HG03571 (cell line): Measurements from ENCODE around the gene KCTD15.

ENCODE experiments used
- ATAC-seq: cut with Tn5 transposase; IDR thresholded peaks from one replicate; pipeline ENCODE4 v1.9.1; 2021; ENCODE audit not compliant: unreplicated experiment

KCTD15 gene

DNA sequence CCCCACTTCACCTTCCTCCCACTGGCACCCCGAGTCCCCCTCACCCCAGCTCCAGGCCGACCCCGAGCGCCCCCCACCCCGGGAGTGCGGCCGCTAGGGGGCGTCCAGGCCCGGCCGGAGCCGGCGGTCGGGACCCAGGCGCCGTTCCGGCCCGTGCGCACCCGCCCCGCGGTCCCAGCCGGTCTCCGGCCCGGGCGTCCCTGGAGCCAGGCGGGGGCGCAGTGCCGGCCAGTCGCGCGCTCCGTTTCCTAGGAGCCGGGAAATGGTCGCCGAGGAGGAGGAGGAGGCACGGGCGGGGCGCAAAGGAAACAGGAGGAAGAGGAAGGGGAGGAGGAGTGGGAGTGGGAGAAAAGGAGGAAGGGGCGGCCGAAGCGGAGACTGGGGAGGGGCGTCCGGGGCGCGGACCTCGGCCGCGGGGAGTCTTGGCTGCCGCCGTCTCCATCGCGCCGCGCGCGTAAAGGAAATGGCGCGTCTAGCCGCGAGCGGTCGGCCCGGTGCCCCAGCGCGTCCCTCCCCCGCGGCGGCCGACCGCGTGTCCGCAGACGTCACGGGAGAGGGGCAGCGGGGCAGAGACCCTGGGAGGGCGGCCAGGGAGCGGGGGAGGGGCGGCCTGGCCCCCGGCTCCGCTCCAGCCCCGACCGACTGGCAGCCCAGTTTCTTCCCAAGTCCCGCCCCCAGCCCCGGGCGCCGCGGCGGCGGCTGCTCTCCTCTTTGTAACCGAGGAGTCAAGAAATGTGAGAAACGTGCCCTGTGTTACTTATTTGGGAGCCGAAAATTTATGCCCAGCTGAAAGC lies 1.1 kb upstream of the KCTD15 start:
- no peak for ATAC-seq

DNA sequence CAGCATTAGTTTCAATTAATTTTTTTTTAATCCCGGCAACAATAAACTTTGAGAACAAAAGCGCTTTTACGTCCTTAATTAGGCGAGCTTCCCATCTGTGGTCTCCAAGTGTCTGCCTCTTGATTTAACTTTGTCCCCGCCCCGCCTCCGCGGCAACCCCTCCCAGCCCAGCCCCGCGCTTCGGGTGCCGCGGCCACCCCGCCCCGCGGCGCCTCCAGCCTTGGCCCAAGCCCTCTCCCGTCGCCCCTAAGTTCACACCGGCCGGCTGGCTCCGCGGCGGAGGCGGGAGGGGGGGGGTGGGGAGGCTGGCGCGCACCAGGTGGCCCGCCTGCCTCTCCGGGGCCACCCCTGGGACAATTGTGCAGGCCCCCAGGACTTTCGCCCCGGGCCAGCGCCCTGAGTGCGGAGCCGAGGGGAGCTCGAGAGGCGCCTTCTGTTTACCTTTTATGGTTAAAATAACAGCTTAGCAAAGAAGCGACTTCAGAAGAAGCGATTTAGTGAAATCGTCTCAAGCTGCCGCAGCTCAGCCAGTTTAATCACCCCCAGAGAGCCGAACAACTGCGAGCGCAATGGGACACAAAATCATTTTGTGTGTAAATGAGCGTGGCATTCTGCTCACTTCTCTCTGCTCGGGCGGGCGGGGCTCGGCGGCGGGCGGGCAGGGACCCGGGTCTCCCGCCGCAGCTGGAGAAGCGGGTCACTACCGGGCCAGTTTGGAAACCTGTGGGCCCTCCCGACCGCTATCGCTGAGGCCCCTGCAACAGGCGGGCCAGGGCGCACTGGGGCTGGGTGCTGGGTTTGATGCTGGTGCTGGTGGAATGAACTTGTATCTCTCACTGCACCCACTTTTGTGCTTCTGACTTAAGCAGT lies 1.4 kb downstream of the KCTD15 start:
- ATAC-seq: no peak

DNA sequence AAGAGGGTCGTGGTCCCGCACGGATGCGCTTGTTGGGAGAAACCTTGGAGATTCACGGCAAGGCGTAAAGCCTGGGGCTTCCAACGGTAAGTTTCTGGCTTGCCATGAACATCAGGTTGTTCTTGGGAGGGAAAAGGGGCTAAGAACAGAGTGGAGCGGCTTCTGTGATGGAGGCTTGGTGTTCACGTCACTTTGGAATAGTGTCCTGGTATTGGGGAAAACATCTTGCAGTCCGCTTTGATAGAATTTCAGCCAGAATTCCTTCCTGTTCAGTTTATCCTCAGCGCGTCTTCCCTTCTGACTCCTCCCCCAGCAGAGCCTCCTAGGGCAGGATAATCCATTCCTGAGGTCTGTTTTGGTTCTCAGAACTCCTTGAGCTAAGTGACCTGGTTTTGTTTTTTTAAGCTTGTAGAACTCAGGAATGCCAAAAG lies 2.0 kb downstream of the KCTD15 start:
- ATAC-seq: no peak

DNA sequence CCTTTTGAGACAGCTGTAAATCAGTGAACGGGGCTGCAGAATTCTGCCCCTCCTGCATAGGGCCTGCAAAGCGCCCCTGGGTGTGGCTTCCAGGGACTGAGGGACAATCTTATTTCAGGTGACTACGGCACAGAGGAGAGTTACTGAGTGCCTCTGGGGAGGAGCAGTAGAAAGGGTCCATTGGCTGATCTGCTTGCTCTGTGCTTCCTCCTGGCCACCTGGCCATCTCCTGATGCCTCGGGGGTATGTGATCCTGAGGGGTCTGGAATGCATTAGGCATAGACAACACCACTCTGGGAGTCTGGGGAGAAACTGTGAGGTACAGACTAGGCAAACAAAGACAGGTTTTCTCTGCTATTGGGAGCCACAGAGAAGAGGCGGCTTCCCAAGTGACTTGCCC lies 2.8 kb downstream of the KCTD15 start:
- no peak for ATAC-seq

DNA sequence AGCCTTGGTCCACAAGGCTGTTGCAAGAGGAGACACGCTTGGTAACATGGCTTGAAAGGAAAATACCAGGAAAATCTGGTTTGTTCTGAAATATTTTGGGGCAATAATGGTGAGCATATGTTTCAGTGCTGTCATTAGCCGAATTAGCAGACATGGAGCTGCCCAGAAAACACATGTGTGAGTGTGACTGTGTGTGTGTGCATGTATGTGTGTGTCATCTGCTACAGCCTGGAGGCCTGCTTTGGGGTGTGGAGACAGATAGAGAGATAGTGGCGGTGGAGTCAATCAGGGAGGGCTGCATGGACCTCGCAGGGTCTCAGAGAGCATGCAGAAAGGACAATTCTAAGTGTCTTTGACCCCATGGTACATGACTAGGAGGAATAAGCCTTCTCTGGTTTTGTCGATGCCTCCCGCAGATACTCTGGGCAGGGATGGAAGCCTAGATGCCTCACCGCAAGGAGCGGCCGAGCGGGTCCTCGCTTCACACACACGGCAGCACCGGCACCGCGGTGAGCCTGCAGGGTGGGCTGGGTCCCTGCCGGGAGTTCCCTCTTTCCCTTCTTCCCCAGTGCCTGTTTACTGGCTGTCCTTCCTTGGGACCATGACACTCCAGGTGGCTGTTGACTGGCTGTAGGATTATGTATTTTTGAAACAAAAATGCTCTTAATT lies 3.5 kb downstream of the KCTD15 start:
- no peak for ATAC-seq

DNA sequence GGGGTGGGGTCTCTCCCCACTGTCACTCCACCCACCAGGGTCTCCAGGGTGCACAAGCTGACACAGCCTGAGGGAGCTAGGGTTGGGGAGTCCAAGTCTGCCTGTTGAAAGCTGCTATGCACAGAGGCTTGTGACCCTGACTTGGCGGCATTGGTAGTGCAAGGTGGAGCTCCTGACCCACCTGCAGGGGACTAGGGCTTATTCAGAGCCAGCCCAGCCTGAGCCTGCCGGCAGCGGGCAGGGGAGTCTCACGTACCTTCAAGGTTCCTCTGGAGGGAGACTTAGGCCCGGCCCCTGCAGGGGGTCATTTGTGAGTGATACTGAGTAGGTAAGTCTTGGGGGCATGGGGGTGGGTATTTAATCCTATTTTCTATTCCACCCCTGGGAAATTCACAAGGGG lies 4.7 kb downstream of the KCTD15 start:
- ATAC-seq: no peak

DNA sequence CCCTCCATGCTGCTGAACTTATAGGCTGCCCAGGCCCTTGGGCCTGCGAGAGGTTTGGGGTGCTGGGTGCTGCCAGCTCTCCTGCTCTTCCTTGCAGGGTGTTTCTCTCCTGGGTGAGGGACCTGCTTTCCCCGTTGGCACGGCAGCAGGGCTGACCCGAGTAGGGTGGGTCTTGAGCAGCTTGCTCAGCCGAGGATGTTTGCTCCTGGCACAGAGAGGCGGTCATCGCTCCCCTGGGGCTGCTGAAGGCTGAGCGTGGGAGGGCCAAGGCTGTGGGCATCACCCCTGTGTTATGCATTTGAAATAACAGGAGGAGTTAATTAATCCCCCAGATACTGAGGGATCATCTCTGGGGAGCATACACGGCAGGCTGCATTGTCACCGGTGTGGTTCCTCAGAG lies 5.3 kb downstream of the KCTD15 start:
- ATAC-seq: no peak

DNA sequence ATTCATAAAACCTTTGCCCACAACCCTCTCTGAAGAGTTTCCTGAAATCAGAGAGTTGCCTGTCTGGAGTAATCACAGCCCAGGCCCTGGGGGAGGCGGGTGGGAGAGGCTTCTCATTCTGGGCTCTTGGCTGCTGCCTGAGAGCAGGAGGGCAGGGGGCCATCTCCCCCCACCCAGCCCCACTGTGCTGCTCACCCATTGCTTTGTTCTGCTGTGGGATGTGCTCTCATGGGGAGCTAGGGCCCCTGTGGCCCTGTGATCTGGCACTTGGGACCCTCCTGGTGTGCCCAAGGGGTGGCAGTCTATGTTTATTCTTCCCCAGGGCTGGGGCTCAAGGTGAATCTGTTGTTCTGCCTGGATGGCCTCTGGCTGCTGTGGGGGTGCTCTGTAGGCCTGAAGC lies 6.1 kb downstream of the KCTD15 start:
- ATAC-seq: no peak

DNA sequence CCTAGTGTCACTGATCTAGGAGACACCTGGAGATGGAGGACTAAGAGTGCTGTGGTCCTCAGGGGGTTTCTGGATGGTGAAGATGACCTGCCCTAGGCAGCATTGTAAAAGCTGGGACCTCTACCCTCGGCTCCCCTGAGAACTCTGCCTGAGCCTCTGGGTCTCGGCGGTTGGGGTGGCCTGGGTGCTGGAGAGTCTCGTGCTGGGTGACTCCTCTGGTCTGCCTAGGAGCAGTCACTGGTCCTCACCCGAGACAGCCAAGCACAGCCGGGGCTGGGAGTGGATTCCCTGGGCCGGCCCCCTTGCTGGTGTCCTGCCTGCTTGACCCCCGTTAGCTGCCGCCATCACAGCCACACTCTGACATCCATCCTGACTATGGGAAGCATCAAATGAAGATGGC lies 6.7 kb downstream of the KCTD15 start:
- no peak for ATAC-seq

DNA sequence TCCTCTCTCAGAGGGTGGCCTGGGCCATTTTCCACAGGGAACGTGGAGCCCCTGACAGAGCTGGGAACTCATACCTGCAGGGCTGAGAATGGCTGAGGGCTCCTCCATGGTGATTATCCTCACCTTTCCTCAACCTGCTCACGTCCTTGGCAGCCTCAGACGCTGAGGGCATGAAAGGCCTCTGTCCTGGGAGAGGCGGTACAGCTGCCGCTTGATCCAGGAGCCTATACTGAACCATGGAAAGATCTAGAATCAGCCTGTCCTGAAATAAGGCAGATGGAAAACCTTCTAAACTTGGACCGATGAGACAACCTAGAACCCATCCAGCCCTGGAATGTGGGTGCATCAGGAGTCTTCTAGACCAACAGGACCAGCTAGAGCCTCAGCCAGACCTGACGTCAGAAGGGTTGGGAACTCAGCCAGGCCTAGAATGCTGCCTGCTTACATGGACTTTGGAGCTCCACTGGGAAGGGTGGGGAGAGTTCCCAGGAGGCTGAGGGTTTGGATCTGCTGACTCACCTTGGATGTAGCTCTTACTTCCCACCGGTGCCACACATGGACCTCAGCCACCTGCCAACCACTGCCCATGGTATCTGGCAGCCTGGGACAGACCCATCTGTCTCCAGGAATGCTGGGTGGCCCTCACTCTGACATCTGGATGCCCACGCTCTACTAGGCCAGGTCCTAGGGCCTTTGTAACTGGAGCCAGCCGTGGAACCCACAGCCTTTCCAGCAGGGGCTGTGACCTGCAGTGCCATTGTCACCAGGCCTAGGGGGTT lies 7.5 kb downstream of the KCTD15 start:
- no peak for ATAC-seq

DNA sequence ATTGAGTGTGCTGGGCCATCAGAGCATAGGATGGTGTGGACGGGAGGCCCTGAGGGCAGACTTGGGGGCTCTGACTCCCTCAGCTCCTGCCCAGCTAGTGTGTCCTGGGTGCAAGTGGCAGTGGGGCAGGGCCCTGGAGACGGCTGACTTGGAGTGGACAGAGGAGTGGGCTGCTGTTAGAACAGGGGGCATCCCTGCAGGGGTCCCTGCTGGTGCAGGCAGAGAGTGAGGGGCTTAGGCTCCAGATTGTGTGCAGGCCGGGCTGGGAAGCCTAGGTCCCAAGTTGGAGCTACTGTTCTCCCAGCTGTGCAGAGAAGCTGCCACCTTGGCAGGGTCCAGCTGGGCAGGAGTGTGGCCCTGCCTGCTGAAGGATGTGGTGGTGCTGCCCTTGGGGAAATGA lies 8.6 kb downstream of the KCTD15 start:
- ATAC-seq: no peak

DNA sequence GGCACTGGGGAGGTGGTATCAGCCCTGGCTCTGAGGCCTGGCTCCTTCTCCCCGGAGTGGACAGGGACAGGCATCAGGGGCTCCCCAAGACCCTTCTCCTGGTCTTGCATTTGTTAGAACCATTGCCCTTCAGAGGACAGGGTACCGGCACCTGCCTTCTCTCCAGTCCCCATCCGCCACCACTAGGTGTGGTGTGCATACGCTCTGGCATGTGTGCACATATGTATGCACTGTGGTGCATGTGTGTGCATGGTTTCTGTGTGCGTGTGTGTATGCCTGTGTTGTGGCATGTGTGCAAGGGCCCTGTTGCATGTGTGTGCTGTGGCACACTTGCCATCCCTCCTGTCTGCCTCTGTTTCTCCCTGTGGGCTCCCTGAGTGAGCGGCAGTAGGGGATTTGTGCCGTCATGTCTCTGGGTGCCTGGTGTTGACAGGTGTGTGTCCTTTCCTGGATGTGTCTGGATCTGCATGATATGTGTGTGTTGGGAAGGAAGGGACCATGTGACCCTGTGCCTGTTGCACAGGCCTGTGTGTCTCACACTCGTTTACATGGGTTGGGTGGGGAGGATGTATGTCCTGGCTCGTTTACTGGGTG lies 9.3 kb downstream of the KCTD15 start:
- ATAC-seq: no peak

DNA sequence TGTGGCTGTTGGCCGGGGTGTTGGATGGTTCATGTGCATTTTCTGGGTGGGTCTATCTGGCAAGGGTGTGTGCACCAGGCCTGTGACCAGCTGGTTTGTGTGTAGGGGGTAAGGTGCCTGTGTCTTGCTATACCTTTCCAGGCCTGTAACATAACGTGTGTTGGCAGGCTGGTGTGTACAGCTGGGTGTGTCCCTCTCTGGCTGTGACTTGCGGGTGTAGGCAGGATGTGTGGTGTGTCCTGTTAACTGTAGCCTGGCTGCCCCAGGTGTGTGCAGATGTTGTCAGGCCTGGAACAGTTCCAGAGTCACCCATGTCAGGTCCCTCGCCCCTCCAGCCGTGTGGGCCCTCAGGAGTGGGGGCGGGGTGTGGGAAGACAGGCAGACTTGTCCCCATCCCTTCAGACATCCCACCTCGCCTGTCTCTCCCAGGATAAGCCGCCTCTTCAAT lies 9.8 kb downstream of the KCTD15 start:
- no peak for ATAC-seq

DNA sequence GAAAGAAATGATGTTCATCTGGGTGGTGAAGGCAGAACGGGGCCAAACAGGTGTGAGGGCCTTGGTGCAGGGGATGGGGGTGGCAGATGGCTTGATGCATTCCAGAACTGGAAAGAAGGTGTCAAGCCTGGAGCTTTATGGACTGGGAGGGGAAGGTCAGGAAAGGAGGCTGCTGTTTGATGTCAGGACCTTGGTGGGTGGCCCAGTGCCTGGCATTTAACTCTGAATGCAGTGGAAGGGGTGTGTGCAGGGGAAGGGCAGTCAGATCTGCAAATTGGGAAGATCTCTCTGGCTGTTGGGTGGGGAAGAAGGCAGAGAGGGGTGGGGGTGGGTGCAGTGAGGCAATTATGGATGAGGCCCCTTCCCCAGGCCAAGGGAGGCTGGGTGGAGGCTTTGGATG lies 11.7 kb downstream of the KCTD15 start:
- no peak for ATAC-seq

DNA sequence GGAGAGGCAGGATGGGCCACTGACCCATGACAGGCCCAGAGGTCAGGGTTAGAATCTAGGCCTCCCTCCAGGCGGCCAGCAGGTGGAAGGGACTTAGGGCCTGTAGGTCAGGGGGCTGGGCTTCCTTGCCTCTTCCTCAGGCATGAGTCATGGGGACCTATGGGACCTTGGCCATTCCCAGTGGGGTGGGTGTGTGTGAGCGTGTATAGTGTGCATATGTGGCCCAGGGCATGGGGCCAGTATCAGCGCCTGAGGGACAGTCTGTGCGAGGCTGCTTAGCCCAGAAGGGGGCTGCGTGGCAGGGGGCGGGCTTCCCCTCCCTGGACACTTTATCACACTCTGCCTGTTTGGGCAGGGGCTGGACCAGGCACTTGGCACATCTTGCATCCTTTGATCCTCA lies 13.3 kb downstream of the KCTD15 start:
- no peak for ATAC-seq

DNA sequence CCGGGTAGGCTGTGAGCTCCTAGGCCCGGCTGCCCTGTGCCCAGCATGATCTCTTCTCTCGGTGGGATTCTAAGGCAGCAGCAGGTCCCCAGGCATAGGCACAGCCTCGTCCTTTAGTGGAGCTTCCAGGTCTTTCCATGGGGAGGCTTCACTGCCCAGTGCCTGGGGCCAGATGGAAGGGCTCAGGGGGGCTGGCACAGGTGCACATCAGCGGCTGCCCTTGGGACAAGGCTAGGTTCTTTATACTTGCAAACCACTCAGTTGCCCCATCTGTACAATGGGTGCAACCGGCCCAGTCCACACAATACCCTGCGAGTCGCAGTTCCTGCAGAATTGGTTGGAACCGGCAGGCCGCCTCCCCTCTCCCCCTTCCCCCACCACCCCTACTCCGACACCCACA lies 14.2 kb downstream of the KCTD15 start:
- ATAC-seq: no peak

DNA sequence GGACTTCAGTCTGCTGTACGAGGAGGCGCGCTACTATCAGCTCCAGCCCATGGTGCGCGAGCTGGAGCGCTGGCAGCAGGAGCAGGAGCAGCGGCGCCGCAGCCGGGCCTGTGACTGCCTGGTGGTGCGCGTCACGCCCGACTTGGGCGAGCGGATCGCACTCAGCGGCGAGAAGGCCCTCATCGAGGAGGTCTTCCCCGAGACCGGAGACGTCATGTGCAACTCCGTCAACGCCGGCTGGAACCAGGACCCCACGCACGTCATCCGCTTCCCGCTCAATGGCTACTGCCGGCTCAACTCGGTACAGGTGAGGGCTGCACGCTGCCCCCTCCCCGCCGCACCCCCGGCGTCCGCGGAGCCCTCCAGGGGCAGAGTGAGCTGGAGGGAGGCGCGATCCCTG lies 14.6 kb downstream of the KCTD15 start:
- no peak for ATAC-seq

DNA sequence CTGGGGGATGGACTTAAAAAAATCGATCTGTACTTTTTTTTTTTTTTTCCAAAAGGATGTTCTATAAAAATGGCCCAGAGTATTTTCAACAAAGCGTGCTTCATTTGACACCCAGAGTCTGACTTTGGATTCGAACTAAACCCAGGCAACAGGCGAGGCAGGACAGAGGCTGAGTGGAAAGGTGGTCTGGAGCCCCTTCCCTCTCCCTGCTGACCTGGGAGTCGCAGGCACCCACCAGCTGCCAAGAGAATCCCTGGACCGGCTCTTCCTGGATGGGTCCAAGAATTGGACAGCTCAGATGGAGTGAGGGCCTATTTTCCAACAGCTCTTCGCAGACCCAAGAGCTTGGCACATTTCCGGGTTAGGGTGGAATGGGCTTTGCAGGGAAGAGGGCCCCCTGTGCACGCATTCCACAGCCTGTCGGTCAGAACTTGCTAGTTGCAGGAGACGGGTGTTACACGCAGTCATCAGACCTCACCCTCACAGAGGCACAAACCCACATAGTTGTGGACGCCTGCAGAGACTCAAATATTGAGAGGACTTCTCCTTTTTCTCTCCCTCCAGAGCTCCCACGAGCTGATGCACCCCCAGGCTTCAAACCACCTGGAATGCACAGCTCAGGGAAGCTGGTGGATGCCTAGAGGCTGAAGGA lies 15.2 kb downstream of the KCTD15 start:
- ATAC-seq: no peak

DNA sequence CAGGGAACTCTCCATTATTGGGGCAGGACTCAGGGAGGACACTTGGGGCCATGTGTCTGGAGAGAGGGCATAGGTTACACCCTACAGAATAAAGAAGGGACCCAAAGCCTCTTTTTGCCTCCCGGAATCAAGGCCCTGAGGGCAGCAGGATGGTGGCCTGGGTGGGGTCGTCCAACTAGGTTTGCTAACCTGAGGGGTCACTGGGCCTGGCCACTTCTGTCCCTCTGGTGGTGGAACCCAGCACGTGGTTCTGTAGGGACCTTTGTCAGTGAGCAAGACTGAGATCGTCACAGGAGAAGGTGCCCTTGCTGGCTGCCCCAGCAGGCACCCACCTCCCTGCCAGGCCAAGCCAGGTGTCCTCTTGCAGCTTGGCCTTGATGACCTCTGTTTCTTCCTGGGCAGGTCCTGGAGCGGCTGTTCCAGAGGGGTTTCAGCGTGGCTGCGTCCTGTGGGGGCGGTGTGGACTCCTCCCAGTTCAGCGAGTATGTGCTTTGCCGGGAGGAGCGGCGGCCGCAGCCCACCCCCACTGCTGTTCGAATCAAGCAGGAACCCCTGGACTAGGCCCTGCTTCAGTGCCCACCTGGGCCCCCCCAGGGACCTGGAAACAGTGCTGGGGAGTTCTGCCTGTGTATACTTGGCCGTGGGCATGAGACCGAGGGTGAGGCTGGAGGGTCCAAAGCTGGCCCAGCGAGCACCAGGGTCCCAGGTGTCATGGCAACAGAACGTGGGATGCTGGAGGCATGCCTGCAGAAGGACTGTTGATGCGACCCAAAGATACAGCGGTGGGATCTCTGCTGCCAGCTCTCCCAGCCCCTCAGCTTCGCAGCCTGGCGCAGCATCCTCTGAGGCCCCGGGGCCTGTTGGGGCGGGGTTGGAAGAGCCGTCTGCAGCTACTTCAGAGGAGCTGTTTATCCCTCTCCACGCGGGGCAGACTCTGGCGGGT lies 16.0 kb downstream of the KCTD15 start:
- no peak for ATAC-seq
